HG03135 (cell line): ENCODE measurements around the gene GNA15.
"Not testable (repeated sequence)": the region's sequence is repeated elsewhere in the genome, so short reads cannot be mapped to it uniquely, and the experiment has no call there.

ENCODE experiments used
- ATAC-seq: cut with Tn5 transposase; IDR thresholded peaks from one replicate; pipeline ENCODE4 v1.9.1; 2021; ENCODE audit warnings: mild to moderate bottlenecking, moderate library complexity; ENCODE audit not compliant: unreplicated experiment

GNA15 gene

GRCh38 chr19:3188627-3189596, 53.1 kb downstream of the GNA15 start:
- ATAC-seq: no peak

GRCh38 chr19:3189702-3190469, 54.1 kb downstream of the GNA15 start:
- ATAC-seq: no peak

- ATAC-seq: no peak
Observed at GRCh38 chr19:3190470-3190770, 54.6 kb downstream of the GNA15 start.

GRCh38 chr19:3190921-3191805, 55.3 kb downstream of the GNA15 start:
- no peak for ATAC-seq

GRCh38 chr19:3191806-3192104, 55.9 kb downstream of the GNA15 start:
- ATAC-seq: not testable (repeated sequence)

- ATAC-seq: no peak
Observed at GRCh38 chr19:3192228-3192635, 56.4 kb downstream of the GNA15 start.

GRCh38 chr19:3192684-3193083, 56.9 kb downstream of the GNA15 start:
- ATAC-seq: no peak

- ATAC-seq: no peak
Observed at GRCh38 chr19:3193256-3194105, 57.6 kb downstream of the GNA15 start.

- no peak for ATAC-seq
Observed at GRCh38 chr19:3194106-3195087, 58.6 kb downstream of the GNA15 start.

- no peak for ATAC-seq
Observed at GRCh38 chr19:3196064-3196932, 60.5 kb downstream of the GNA15 start.

GRCh38 chr19:3196933-3197205, 61.0 kb downstream of the GNA15 start:
- ATAC-seq: no peak

- ATAC-seq: no peak
Observed at GRCh38 chr19:3198901-3199700, 63.3 kb downstream of the GNA15 start.

GRCh38 chr19:3201072-3201700, 65.4 kb downstream of the GNA15 start:
- ATAC-seq: no peak

- no peak for ATAC-seq
Observed at GRCh38 chr19:3201911-3202310, 66.1 kb downstream of the GNA15 start.

GRCh38 chr19:3202346-3202745, 66.5 kb downstream of the GNA15 start:
- no peak for ATAC-seq

GRCh38 chr19:3202895-3203294, 67.1 kb downstream of the GNA15 start:
- not testable (repeated sequence) for ATAC-seq
